ENCODE data around the gene SERPINB1. TPM values are rescaled to one million over a fixed set of nuclear protein-coding genes. Genes with fewer than 3 reads are reported as not detected.

SERPINB1 gene
- total RNA-seq, 4 donors from 2014 or later: 12.6 to 41.1 (median 17.6) TPM

GRCh38 chr6:2795956-2796355, 45.7 kb downstream of the SERPINB1 start:
- no peak for TF ChIP-seq POLR2A (IDR thresholded peaks at IDR 0.05)
- TF ChIP-seq, protein P1, sequence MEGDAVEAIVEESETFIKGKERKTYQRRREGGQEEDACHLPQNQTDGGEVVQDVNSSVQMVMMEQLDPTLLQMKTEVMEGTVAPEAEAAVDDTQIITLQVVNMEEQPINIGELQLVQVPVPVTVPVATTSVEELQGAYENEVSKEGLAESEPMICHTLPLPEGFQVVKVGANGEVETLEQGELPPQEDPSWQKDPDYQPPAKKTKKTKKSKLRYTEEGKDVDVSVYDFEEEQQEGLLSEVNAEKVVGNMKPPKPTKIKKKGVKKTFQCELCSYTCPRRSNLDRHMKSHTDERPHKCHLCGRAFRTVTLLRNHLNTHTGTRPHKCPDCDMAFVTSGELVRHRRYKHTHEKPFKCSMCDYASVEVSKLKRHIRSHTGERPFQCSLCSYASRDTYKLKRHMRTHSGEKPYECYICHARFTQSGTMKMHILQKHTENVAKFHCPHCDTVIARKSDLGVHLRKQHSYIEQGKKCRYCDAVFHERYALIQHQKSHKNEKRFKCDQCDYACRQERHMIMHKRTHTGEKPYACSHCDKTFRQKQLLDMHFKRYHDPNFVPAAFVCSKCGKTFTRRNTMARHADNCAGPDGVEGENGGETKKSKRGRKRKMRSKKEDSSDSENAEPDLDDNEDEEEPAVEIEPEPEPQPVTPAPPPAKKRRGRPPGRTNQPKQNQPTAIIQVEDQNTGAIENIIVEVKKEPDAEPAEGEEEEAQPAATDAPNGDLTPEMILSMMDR (IDR thresholded peaks at IDR 0.05): no peak
- DNase-seq (ENCODE audit: low spot score in 2 of 2): no peak
- no peak overlapping the region for H3K4me3 ChIP-seq (ENCODE audit: low read depth, poor library complexity, severe bottlenecking)
- intact Hi-C loops (cut with DNase I; ENCODE audit: low total_unique reads): no loop called here
- WGBS, 2 donors: 90 to 91% methylated on average over 16 of the region's 16 CpGs

GRCh38 chr6:2795162-2795561, 46.5 kb downstream of the SERPINB1 start:
- H3K4me3 ChIP-seq (ENCODE audit: low read depth, poor library complexity, severe bottlenecking): no peak overlapping the region
- TF ChIP-seq, protein P1 (IDR thresholded peaks at IDR 0.05): no peak
- no peak for TF ChIP-seq POLR2A (IDR thresholded peaks at IDR 0.05)
- intact Hi-C loops (cut with DNase I; ENCODE audit: low total_unique reads): no loop called here
- no peak for DNase-seq (ENCODE audit: low spot score in 2 of 2)
- 77 to 83% methylated on average over 2 of the region's 2 CpGs for WGBS, 2 donors

- intact Hi-C loops (cut with DNase I; ENCODE audit: low total_unique reads): loop anchor here (5.0 kb wide), 1 partner anchor 48 kb away; the partner anchor contains the start of gene SERPINB1
- no peak overlapping the region for H3K4me3 ChIP-seq (ENCODE audit: low read depth, poor library complexity, severe bottlenecking)
- WGBS, 2 donors: 37 to 68% methylated on average over 5 of the region's 5 CpGs
- no peak for TF ChIP-seq POLR2A (IDR thresholded peaks at IDR 0.05)
- TF ChIP-seq, protein P1 (IDR thresholded peaks at IDR 0.05): no peak
- DNase-seq (ENCODE audit: low spot score in 2 of 2): no peak
Measured at GRCh38 chr6:2794171-2794730, 47.4 kb downstream of the SERPINB1 start.

- intact Hi-C loops (cut with DNase I; ENCODE audit: low total_unique reads): loop anchor here (5.0 kb wide), 1 partner anchor 49 kb away; the partner anchor contains the start of gene SERPINB1
- 32 to 49% methylated on average over 9 of the region's 9 CpGs for WGBS, 2 donors
- no peak overlapping the region for H3K4me3 ChIP-seq (ENCODE audit: low read depth, poor library complexity, severe bottlenecking)
- TF ChIP-seq POLR2A (IDR thresholded peaks at IDR 0.05): no peak
- TF ChIP-seq, protein P1 (IDR thresholded peaks at IDR 0.05): no peak
- no peak for DNase-seq (ENCODE audit: low spot score in 2 of 2)
Measured at GRCh38 chr6:2793534-2794151, 48.0 kb downstream of the SERPINB1 start.

DNA sequence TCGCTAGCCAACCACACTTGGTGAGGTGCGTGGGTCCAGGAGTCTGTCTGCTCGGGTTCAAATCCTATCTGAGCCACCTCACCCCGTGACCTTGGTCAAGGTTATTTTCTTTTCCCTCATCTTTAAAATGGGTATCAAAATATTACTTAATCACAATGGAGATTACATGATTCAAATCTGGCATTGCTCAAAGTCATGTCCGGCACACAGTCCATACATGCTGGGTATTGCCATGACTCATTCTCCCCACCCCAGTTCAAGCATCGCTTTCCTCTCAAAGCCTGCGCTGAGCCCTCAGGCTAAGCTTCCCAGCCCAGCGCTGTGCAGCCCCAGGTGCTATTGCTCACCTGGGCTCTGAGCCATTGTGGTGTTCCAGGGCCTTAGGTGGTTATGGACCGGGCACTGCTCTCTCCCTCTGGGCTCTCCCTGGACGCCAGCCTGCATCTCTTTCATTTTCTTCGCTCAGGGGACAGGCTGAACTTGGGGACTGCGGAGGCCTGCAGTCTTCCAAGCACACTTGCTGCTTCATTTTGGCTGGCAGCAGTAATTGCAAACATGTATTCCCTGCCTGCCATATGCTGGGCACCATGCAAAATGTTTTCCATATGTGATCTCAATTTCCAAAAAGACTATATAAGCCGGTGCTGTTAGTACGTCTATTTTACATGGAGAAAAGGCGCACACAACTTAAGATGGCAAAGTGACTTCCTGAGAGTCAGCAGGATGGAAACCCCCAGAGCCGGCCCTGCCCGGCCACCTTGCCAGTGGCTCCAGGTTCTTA, 49.1 kb downstream of the SERPINB1 start:
- intact Hi-C loops (cut with DNase I; ENCODE audit: low total_unique reads): loop anchor here (5.0 kb wide), 1 partner anchor 50 kb away; the partner anchor contains the start of gene SERPINB1
- H3K4me3 ChIP-seq (ENCODE audit: low read depth, poor library complexity, severe bottlenecking): no peak overlapping the region
- whole genome bisulfite sequencing, 2 donors: 60 to 63% methylated on average over 17 of the region's 17 CpGs
- DNase-seq (ENCODE audit: low spot score in 2 of 2): no peak
- TF ChIP-seq, protein P1 (IDR thresholded peaks at IDR 0.05): no peak
- TF ChIP-seq POLR2A (IDR thresholded peaks at IDR 0.05): no peak
